H1 (cell line): ENCODE data around the gene MAGT1. TPM values are rescaled to one million over a fixed set of nuclear protein-coding genes. Genes with fewer than 3 reads are reported as not detected.

Experiments
- BRCA1 ChIP-seq: IDR thresholded peaks from 2 replicates; pipeline ENCODE4 v1.6.1; 2012; ENCODE audit warnings: low read depth, low read length, improper control_type of control experiment
- CBX5 ChIP-seq: fragments of 300-800, 300-1000 bp; sonication (generic); IDR thresholded peaks from 2 replicates; pipeline ENCODE4 v1.7.1; 2016; ENCODE audit warnings: antibody characterized with exemption, low read length, low read depth
- GABPA ChIP-seq: IDR thresholded peaks from 2 replicates; pipeline ENCODE4 v1.6.1; 2011; ENCODE audit warnings: mild to moderate bottlenecking, low read length, moderate library complexity, borderline replicate concordance; ENCODE audit not compliant: insufficient read depth
- KDM1A ChIP-seq: fragments of 200-600, 300-600 bp; sonication (generic); IDR thresholded peaks from 2 replicates; pipeline ENCODE4 v1.7.1; 2016; ENCODE audit warnings: mild to moderate bottlenecking, low read length, borderline replicate concordance
- KDM4A ChIP-seq: IDR thresholded peaks from one replicate; pipeline ENCODE4 v1.7.1; 2012; ENCODE audit warnings: low read depth, mild to moderate bottlenecking, moderate library complexity, low read length, inconsistent platforms; ENCODE audit not compliant: severe bottlenecking
- POLR2A ChIP-seq, 2 experiments: IDR thresholded peaks; 1 replicate in 1 of 2; 2 replicates in 1 of 2; pipeline ENCODE4 v1.6.1; 2011; ENCODE audit warnings: low read depth in 2 of 2, low read length in 2 of 2, mild to moderate bottlenecking in 2 of 2; ENCODE audit errors: control extremely low read depth in 1 of 2
- RBBP5 ChIP-seq: IDR thresholded peaks from 2 replicates; pipeline ENCODE4 v1.7.1; 2012; ENCODE audit warnings: low read depth, mild to moderate bottlenecking, inconsistent platforms, low read length, moderate library complexity, borderline replicate concordance
- SIN3A ChIP-seq, 2 experiments: IDR thresholded peaks in 1 of 2; conservative IDR thresholded peaks in 1 of 2; 2 replicates each; pipeline ENCODE4 v1.6.1; 2011 to 2012; ENCODE audit warnings: low read length in 2 of 2, improper control_type of control experiment in 1 of 2, low read depth in 1 of 2, mild to moderate bottlenecking in 1 of 2
- SUZ12 ChIP-seq: fragments of 200-600 bp; sonication (generic); IDR thresholded peaks from 2 replicates; pipeline ENCODE4 v1.6.1; 2012; ENCODE audit warnings: mild to moderate bottlenecking, inconsistent platforms, low read length, moderate library complexity, mixed read lengths
- TCF12 ChIP-seq: IDR thresholded peaks from 2 replicates; pipeline ENCODE4 v1.6.1; 2011; ENCODE audit warnings: low read depth, mild to moderate bottlenecking, low read length
- ZNF274 ChIP-seq: IDR thresholded peaks from 2 replicates; pipeline ENCODE4 v1.7.0; 2012; ENCODE audit warnings: low read length, borderline replicate concordance; ENCODE audit errors: extremely low read depth
- polyA plus RNA-seq, 7 experiments: library from polyadenylated mRNA; depleted of rRNA in 3 of 7; stranded (reverse) in 5 of 7; unstranded in 2 of 7; fragments of >200 nt in 5 of 7; fragments of 200-250 nt in 2 of 7; gene quantifications; 1 replicate in 5 of 7; 2 replicates in 1 of 7; 4 replicates in 1 of 7; pipeline versions ENCODE4 v1.2.1 to v1.2.3, GENCODE V29; 2011 to 2013; ENCODE audit warnings: missing spikeins in 2 of 7, mixed read lengths in 2 of 7
- total RNA-seq: library from RNA; stranded (reverse); fragmentation: NEBNext Ultra II Directional; extraction: Animal tissue kit (Norgen Biotek cat#: 25700); gene quantifications from 2 replicates; pipeline ENCODE4 v1.2.1, GENCODE V29; 2021
- TF ChIP-seq, protein P1 (sequence below), 3 experiments: IDR thresholded peaks; 1 replicate in 2 of 3; 2 replicates in 1 of 3; pipeline versions ENCODE4 v1.5.1 to v1.6.1; 2011; ENCODE audit warnings: low read length in 3 of 3, mild to moderate bottlenecking in 3 of 3, inconsistent platforms in 2 of 3, low read depth in 1 of 3, moderate library complexity in 1 of 3; ENCODE audit not compliant: insufficient read depth in 1 of 3; ENCODE audit errors: control extremely low read depth in 1 of 3

MAGT1 gene
- total and polyA plus RNA-seq, 2 of the 8 experiments (the other 6 are each of a cell fraction or from before 2014, with no cell fraction given) = 14.4 to 47.6 TPM

DNA sequence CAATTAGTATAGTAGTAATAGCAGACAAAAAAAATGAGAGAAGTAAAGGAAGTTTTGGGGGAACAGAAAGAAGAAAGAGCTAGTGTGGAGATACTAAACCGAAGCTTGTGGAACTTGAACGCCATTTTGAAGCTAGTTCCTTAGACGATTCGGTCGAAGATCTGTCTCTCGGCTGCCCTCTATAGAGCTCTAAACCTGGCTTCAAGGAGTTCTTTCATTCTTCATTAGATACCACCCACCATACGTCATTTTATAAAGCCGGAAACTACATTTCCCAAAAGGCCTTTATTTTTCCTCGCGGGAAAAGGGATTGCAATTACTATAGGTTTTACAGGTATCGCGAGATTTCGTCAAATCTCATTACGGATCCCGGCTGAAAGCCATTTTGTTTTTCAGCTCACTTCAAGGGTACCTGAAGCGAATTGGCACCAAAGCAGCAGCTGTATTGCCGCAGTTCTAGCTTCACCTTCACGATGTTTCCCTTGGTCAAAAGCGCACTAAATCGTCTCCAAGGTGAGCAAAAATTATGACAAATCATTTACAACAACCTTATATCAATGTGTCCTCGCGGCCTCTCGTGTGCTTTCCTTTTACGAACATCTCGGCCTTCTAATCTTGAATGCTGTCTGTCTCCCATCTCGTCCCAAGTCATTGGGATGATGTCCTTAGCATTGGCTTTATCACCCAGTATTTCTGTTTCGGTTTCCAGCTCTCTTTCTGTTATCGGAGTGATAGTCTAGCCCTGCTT is 4.0 kb upstream of the MAGT1 start, which contains the start of gene COX7B (continued):
- TF ChIP-seq RBBP5 = no peak
- TF ChIP-seq TCF12 = no peak
- no peak for TF ChIP-seq CBX5
- no peak for TF ChIP-seq ZNF274
- TF ChIP-seq, protein P1, sequence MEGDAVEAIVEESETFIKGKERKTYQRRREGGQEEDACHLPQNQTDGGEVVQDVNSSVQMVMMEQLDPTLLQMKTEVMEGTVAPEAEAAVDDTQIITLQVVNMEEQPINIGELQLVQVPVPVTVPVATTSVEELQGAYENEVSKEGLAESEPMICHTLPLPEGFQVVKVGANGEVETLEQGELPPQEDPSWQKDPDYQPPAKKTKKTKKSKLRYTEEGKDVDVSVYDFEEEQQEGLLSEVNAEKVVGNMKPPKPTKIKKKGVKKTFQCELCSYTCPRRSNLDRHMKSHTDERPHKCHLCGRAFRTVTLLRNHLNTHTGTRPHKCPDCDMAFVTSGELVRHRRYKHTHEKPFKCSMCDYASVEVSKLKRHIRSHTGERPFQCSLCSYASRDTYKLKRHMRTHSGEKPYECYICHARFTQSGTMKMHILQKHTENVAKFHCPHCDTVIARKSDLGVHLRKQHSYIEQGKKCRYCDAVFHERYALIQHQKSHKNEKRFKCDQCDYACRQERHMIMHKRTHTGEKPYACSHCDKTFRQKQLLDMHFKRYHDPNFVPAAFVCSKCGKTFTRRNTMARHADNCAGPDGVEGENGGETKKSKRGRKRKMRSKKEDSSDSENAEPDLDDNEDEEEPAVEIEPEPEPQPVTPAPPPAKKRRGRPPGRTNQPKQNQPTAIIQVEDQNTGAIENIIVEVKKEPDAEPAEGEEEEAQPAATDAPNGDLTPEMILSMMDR (IDR thresholded peaks at IDR 0.05; ENCODE audit: control extremely low read depth in 1 of 3, insufficient read depth in 1 of 3, low read depth in 1 of 3, low read length in 3 of 3) = peak in 2 of 3 experiments; percentile 24 to 46; a peak in 1 of 4 replicates
- TF ChIP-seq SIN3A (conservative IDR thresholded peaks at IDR 0.05 in 1 of 2, IDR thresholded peaks at IDR 0.05 in 1 of 2; ENCODE audit: low read depth in 1 of 2, low read length in 2 of 2) = peak in 1 of 2 experiments; percentile 18; a peak in 2 of 4 replicates
- TF ChIP-seq KDM4A = peak; percentile 46
- TF ChIP-seq POLR2A (IDR thresholded peaks at IDR 0.05; ENCODE audit: control extremely low read depth in 1 of 2, low read depth in 2 of 2, low read length in 2 of 2) = peak; percentile 68 to 91
- no peak for TF ChIP-seq SUZ12
- peak; percentile 92 for TF ChIP-seq BRCA1
- TF ChIP-seq GABPA = no peak
- TF ChIP-seq KDM1A = no peak
